A673 (cell line): ENCODE results near the gene SELENOT. TPM values are rescaled to one million over a fixed set of nuclear protein-coding genes. Genes with fewer than 3 reads are reported as not detected.

Experiments used
- BruUV-seq: library from RNA; stranded (reverse); fragments of 400-500 nt; replicated peaks from 2 replicates; lab custom pipeline; 2021; lab: Mats Ljungman, UMichigan
- CTCF ChIA-PET: fragments of 300-600 bp; sonication (Branson Sonifier 250); formaldehyde crosslinking; loops from one replicate; lab custom pipeline; 2022; ENCODE audit warnings: antibody characterized with exemption; lab: Charles Lee
- POLR2A ChIA-PET: fragments of 300-600 bp; sonication (Branson Sonifier 250); formaldehyde crosslinking; loops from one replicate; lab custom pipeline; 2022; ENCODE audit warnings: antibody characterized with exemption; ENCODE audit not compliant: low non-redundant PET; lab: Charles Lee
- DNase-seq: peaks from one replicate; pipeline ENCODE4 v3.0.0-alpha.2; 2015; ENCODE audit warnings: low spot score
- H3K27ac ChIP-seq: fragments of 200-600 bp; sonication (generic); 2 replicates; pipeline ENCODE4 v1.5.1; 2016; ENCODE audit warnings: mixed run types, low read depth, mild to moderate bottlenecking, mixed read lengths, antibody characterized with exemption, low read length; ENCODE audit not compliant: poor library complexity, severe bottlenecking
- H3K27me3 ChIP-seq: fragments of 200-600 bp; sonication (generic); replicated peaks from 2 replicates; pipeline ENCODE4 v1.6.1; 2017; ENCODE audit warnings: mixed run types, low read depth, mild to moderate bottlenecking, mixed read lengths, antibody characterized with exemption, low read length; ENCODE audit not compliant: insufficient read depth, poor library complexity
- H3K36me3 ChIP-seq: fragments of 200-600 bp; sonication (generic); 2 replicates; pipeline ENCODE4 v1.6.1; 2016; ENCODE audit warnings: mixed run types, mild to moderate bottlenecking, mixed read lengths, antibody characterized with exemption, low read length; ENCODE audit not compliant: insufficient read depth, poor library complexity, severe bottlenecking
- H3K4me1 ChIP-seq: fragments of 200-600 bp; sonication (generic); 2 replicates; pipeline ENCODE4 v1.6.1; 2017; ENCODE audit warnings: mixed run types, mild to moderate bottlenecking, mixed read lengths, antibody characterized with exemption, low read length; ENCODE audit not compliant: insufficient read depth, poor library complexity, severe bottlenecking
- H3K4me3 ChIP-seq: fragments of 200-600 bp; sonication (generic); 2 replicates; pipeline ENCODE4 v1.5.1; 2016; ENCODE audit warnings: low read depth, mixed run types, mild to moderate bottlenecking, mixed read lengths, low read length; ENCODE audit not compliant: poor library complexity, severe bottlenecking
- H3K9me3 ChIP-seq: fragments of 200-600 bp; sonication (generic); 2 replicates; pipeline ENCODE4 v1.6.1; 2016; ENCODE audit warnings: mixed run types, low read depth, mild to moderate bottlenecking, mixed read lengths, antibody characterized with exemption, low read length; ENCODE audit not compliant: poor library complexity, severe bottlenecking
- CTCF ChIP-seq: fragments of 300-800, 200-600 bp; sonication (generic); conservative IDR thresholded peaks from 2 replicates; pipeline ENCODE4 v1.5.1; 2017; ENCODE audit warnings: low read depth, mild to moderate bottlenecking, antibody characterized with exemption, low read length, moderate library complexity, mixed read lengths
- EZH2 ChIP-seq: fragments of 200-600 bp; sonication (generic); IDR thresholded peaks from 2 replicates; pipeline ENCODE4 v1.6.1; 2017; ENCODE audit warnings: borderline replicate concordance, low read depth, mild to moderate bottlenecking, mixed read lengths, antibody characterized with exemption, low read length; ENCODE audit not compliant: poor library complexity, severe bottlenecking
- intact Hi-C: fragments of 100-400 bp; cut with micrococcal nuclease; formaldehyde crosslinking; loops from one replicate; pipeline ENCODE4 v1.10.0; 2022; ENCODE audit not compliant: unreplicated experiment
- total RNA-seq: library from RNA; stranded (reverse); gene quantifications from 2 replicates; pipeline ENCODE4 v1.2.3, GENCODE V29; 2021

Gene SELENOT
- total RNA-seq, 1 experiment from 2014 or later: 108 TPM

GRCh38 chr3:150636258-150636657, 33.1 kb downstream of the SELENOT start:
- intact Hi-C loops: no loop called here
- no peaks in the 10 kb centered on the region for H3K27me3 ChIP-seq
- BruUV-seq: no TSS peak
- DNase-seq: no peak
- no peak overlapping the region for H3K27ac ChIP-seq
- POLR2A ChIA-PET: no interaction called here
- no peak overlapping the region for H3K4me3 ChIP-seq
- TF ChIP-seq CTCF: no peak
- no peak for TF ChIP-seq EZH2
- H3K9me3 ChIP-seq: no peaks in the 10 kb centered on the region
- CTCF ChIA-PET: no interaction called here
- no peaks in the 10 kb centered on the region for H3K36me3 ChIP-seq
- H3K4me1 ChIP-seq: no peaks in the 10 kb centered on the region

GRCh38 chr3:150639262-150639661, 36.1 kb downstream of the SELENOT start:
- H3K27ac ChIP-seq: no peak overlapping the region
- intact Hi-C loops: no loop called here
- ChIA-PET CTCF (no interaction called here), POLR2A (no interaction called here)
- no TSS peak for BruUV-seq
- H3K4me3 ChIP-seq: no peak overlapping the region
- no peak for DNase-seq
- H3K9me3 ChIP-seq: no peaks in the 10 kb centered on the region
- H3K27me3 ChIP-seq: no peaks in the 10 kb centered on the region
- H3K4me1 ChIP-seq: no peaks in the 10 kb centered on the region
- TF ChIP-seq CTCF (no peak), EZH2 (no peak)
- no peaks in the 10 kb centered on the region for H3K36me3 ChIP-seq

- no peaks in the 10 kb centered on the region for H3K4me1 ChIP-seq
- ChIA-PET POLR2A (no interaction called here), CTCF (no interaction called here)
- H3K27me3 ChIP-seq: no peaks in the 10 kb centered on the region
- intact Hi-C loops: no loop called here
- H3K36me3 ChIP-seq: no peaks in the 10 kb centered on the region
- H3K9me3 ChIP-seq: no peaks in the 10 kb centered on the region
- no peak for DNase-seq
- TF ChIP-seq CTCF: no peak
- no peak for TF ChIP-seq EZH2
- no peak overlapping the region for H3K27ac ChIP-seq
- H3K4me3 ChIP-seq: no peak overlapping the region
- BruUV-seq: no TSS peak
These were observed 37.1 kb downstream of the SELENOT start for GRCh38 chr3:150640256-150640655.
